NCI-H1048 (cell line): ENCODE data around the gene PAQR7.

Experiments used
- DNase-seq: peaks from one replicate; lab custom pipeline; 2025; lab: John Stamatoyannopoulos, UW

The PAQR7 gene, protein sequence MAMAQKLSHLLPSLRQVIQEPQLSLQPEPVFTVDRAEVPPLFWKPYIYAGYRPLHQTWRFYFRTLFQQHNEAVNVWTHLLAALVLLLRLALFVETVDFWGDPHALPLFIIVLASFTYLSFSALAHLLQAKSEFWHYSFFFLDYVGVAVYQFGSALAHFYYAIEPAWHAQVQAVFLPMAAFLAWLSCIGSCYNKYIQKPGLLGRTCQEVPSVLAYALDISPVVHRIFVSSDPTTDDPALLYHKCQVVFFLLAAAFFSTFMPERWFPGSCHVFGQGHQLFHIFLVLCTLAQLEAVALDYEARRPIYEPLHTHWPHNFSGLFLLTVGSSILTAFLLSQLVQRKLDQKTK

DNA sequence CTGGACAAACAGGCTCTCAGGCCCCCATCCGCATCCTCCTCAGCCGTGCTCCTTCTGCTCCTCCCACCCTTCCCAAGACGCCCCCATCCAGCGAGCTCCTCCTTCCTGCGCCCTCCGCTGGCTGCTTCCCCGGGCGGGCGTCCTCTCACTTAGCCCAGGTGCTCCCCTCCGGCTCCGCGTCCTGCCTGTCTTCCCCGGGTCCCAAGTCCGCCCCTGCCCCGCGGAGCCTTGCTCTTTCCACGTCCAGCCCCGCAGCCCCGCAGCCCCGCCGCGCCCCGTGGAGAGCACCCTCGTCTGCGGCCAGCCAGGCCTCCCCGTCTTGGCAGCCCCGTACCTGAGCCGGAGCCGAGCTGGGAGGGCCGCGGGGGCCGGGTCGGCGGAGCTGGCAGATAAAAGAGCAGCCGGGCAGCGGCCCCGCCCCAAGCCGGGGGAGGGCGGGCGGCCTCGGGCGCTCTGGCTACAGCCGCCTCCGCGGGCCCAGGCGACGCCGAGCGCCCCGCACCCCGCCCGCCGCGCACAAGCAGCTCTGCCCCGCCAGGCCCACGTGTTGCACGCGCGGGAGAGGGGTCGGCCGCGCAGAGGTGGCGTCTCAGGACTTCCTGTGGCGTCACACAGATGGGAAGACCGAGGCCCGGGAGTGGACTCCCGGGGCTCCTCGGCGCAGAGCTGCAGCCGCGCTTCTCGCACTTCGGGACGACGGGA, at the start of gene PAQR7:
TSS of gene PAQR7 (minus strand) at position 555 of the 702 bp plus-strand sequence. CDS start 11,869 bp downstream, outside the sequence.
- peak; percentile 21 for DNase-seq

DNA sequence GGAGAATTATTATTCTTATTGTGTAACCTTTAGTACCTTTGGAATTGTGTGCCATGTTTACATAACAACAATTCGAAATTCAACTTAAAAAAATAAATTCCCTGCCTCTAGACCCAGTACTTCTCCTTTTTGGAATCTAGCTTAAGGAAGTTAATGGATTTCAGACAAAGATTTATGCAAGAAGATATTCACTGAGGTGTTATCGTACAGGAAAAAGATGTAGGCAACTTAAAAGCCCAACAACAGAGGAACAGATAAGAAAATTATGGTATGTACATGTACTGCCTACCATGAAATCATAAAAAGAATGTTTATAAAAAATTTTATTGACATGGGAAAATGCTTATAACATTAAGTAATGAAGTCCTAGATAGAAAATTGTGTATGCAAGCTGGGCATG, 48.9 kb upstream of the PAQR7 start:
- no peak for DNase-seq

DNA sequence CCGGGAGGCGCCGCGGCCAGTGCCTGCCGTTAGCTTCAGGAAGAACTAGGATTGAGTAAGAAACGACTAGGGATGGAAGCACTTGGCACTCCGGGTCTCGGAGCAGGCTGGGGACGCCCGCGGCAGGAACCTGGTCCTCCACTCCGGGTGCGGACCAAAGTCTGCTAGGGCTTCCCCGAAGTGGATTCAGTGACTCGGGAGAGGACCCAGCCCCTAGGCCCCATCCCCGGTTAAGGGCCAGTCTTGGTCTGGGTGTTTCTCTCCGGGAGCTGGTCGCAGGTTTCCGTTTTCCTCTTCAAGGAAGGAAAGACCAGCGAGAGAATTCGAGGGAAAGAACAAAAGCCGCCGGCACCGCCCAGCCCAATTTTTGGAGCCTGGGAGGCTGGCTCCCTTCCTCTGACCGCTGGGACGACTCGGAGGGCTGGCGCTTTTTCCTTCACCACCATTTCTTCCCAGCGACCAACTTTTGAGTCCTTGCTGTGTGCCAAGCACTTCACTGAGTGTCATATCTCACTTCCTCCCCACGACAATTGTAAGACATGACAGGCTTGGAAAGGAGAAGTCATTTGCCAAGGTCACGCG, 47.6 kb upstream of the PAQR7 start:
- DNase-seq = no peak

DNA sequence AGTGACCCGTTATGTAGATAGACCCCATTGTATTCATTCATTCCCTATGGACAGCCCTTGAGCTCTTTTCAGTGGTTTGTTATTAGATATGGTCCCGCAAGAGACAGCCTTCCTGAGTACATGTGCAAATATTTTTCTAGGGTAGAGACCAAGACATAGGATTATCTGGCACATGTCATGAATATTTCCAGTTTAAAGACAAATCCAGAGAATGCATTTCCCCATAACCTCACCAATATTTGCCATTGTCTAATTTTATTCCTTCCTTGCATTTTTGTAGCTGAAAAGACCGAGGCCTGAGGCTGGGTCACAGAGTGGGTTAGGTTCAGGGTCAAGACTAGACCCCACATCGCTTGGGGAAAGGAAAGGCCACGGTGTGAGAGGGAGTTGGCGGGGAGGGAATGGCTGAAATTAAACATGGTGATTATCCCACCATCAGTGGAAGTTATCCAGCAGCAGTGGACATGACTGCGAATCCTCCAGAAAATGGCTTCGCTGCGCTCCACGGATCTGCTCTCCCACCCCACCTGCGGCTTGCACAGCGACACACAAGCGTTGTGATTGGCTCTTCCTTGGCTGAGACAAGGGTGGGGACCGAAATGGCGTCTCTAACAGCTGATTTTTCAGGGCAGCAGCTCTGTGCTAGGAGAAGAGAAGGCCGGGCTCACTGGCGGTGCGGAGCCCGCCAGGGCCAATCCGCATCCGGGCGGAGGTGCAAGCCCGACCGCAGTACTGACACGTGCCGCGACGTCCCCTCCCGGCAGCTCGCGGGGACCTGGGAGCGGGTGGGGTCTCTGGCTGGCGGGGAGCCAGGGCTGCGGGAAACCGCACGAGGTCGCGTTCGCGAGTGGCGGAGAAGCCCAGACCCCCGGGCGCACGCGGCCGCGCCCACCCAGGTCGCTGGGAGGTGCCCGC, 46.8 kb upstream of the PAQR7 start:
- DNase-seq = no peak

DNA sequence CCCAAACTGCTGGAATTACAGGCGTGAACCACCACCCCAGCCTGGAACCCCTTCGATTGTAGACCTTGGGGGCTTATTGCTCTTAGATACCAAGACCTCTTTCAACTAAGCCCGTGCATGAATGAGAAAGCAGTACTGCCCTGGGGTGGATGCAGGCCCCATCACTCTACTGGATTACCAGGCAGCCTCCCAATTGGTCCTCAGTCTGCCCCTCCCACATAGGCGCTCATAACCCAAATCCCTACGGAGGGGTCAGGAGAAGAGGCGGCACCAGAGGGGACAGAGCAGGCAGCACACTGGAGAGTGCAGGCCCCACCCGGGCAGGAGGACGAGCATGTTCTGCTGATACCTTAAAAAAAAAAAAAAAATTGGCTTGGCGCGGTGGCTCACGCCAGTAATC, 43.1 kb upstream of the PAQR7 start:
- DNase-seq = no peak

DNA sequence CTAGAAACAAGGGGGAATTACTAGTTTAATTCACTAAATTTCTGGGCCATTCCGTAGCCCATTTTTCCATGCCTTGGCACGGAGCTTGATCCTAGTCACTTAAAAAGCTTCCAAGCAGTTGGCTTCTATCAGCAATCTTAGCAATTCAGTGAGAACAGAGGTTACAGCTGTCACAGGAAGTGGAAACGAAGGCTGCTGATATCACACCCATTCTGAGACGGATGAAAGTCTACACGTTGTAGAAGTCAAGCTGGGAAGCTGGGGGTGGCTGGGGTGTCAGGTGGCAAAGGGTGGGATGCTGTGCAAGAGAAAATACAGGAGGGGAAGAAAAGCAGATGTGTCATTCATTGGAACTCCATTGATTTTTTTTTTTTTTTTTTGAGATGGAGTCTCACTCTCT, 42.5 kb upstream of the PAQR7 start:
- no peak for DNase-seq

DNA sequence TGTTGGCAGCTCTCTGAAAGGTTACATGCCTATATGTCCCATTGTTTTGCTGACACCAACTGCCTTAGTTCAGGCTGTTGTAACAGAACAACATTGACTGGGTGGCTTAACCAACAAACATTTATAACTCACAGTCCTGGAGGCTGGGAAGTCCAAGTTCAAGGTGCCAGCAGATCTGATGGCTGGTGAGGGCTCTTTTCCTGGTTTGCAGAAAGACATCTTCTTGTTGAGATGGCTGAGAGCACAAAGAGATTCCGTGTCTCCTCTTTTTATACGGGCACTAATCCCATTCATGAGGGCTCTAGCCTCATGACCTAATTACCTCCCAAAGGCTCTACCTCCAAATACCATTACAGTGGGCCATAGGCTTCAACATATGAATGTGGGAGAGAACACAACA, 41.0 kb upstream of the PAQR7 start:
- DNase-seq = no peak

DNA sequence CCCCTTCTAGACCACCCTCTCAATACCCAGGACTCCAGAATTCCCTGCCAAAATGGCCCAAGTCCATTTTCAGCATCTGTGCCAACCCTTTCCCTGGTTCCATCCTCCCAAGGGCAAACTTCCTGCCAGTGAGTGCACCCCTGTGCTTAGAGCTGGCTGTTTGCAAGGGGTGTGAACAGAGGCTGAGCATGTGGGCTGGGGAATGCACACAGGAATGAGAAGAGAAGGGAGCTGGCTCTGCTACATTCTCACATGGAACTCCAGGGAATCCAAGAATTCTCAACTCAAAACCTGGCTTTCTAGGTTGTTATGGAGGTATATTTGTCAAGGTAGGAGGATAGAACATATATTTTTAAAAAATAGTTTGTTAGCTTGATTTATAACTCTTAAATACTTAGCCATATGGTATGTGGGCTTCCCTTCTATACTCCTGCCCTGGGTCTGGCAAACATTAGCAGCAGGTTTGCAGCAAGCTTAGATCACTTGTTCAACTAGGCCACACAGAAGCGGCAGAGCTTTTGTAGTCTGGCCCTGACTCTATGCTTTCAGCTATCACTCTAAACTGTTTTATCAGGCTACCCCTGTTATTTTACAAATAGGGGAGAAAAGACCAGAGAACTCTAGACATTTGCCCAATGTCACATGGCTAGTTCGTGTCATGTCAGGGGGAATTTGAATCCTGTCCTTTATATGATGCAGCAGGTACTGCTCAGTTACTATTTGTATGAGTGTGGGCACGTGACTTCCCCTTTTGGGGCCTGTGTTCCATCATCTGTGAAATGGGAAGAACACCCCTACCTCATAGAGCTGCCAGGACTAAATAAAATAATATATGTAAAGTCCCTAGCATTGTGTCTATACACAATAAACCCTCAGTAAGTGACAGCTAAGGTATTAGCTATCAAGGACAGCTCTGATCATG, 38.8 kb upstream of the PAQR7 start:
- DNase-seq = no peak

DNA sequence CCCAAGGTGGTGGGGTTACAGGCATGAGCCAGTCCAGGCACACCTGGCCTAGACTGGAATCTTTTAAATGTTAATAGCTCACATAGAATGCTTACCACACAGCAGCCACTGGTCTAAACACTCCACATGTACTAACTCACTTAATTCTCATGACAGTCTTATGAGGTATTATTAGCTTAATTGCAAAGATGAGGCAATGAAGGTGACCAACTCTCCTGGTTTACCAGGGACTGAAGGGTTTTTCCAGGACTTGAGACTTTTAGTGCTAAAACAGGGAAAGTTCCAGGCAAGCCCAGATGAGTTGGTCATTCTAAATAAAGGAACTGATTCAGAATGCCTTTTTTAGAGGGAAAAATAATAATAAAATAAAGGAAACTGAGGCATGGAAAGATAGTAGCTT, 37.7 kb upstream of the PAQR7 start:
- no peak for DNase-seq

DNA sequence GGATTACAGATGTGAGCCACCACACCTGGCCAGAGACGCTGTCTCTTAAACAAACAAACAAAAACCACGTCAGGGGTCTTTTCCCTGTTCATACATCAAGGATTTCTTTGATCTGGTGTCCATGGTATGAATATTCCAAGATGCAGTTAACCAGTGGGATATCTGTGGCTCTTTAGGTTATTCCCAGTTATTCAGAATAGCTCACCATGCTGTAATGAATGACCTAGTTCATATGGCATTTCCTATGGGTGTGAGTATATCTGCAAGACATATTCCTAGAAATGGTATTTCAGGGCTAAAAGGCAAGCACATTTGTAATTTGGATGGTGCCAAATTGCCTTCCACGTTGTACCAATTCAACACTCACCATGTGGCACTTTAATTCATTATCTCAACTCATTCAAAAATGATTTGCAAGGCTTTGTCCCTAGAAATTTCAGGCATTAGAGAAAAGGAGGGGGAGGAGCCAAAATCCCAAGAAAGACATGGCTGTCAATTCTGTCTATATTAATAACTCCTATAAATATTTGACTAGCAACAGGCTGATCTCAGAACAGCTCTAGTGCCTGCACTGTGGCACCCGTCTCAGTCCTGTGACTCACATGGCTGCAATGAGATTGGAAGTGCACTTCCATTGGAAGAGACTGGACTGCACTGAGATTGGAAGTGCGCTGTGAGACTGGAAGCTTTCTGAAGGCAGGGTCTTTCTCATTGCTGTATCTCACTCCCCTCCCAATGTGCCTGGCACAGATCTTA, 36.7 kb upstream of the PAQR7 start:
- no peak for DNase-seq

DNA sequence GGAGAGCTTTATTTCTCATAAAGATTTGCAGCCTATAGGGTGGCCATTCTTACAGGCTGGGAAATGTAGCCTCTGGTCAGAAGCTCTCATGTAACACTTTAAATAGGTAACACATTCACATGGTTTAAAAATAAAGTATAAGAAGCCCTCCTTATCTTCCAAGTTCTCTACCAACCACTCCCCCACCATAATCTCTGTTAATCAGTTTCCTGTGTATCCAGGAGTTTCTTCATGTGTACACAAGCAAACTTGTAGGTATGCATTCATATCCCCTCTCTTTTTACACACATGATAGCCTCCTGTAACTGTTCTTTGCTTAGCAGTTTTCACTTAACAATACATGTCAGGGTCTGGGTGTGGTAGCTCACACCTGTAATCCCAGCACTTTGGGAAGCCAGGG, 35.7 kb upstream of the PAQR7 start:
- no peak for DNase-seq

DNA sequence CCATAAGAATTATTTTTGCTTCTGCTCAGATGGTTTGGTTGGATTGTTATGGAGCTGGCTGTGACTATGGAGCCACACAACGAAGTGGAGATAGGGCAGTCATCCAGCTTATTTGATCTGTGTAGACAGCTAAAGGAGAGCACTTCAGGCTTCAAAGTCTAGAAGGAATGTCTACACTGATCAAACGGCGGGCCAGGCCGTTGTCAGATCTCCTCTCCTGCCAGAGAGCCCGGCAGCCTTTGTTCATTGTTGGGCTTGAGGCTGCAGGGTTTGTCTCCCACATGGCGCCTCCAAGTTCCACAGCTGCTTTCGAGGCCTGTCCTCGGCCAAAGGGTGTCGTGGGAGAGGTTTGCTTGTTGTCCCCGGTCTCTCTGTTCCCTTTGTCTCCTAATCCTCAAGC, 33.5 kb upstream of the PAQR7 start:
- no peak for DNase-seq

DNA sequence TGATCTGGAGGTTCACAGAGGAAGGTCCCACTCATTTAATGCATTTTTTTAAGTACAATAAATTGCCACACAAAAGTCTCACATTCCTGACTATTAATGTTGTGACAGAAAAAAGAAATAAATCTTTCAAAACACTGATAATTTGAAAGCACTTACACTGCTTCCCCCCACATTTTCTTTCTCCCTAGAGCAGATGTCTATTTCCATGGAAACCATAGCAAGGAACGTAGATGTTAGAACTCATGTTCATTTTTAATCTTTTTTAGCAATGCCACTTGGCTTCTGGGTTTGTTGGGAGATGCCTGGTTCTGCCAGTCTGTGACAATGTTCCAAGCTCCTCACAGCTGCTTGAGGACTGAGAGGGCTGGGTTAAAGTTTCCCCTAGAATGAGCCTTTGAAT, 32.7 kb upstream of the PAQR7 start:
- DNase-seq = no peak

DNA sequence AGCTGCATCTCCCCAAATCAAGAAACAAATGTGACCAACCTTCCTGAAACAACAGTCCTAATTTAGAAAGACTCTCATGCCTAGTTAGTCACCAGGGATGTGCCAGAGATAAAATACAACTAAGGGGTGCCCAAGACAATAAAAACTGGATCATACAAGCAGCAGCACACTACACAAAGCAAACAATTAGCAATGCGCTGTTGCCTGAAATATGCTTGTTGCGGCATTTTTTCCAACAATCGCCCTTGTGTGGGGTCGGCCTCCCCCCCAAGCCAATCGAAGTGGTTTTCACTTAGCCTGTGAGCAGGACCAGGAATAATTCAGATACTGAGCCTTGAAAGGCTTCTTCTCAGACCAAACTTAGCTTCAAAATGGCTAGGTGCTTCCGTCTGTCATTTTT, 32.1 kb upstream of the PAQR7 start:
- no peak for DNase-seq

DNA sequence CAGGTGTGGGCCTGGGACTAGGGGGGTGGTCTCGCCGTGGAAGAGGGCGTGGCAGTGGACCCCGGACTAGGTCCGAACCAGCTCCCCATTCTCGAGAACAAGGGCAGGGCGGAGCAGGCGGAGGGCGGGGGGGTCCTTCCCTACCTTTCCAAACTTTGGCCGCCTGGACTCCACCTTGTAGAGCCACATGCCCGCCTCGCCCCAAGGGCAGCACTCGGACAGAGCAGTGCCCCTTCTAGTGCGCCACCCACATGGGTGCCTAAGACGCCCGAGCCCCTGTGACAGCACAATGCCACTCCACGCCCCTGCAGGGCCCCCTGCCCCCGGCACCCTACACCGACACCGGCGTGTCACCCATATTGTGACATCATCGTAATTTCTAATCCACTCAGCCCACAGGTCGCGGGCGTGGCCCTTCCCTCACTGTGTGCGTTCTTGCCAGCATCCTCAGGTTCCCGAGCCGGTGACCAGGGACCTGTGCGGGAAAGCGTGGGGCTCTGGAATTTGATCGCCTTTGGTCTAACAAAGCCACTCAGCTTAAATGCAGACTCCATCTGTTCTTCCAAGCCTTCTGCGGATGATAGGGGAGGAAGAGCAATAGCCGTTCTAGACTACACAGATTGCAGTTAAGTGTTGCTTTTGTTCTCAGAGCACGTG, 31.3 kb upstream of the PAQR7 start:
- no peak for DNase-seq

DNA sequence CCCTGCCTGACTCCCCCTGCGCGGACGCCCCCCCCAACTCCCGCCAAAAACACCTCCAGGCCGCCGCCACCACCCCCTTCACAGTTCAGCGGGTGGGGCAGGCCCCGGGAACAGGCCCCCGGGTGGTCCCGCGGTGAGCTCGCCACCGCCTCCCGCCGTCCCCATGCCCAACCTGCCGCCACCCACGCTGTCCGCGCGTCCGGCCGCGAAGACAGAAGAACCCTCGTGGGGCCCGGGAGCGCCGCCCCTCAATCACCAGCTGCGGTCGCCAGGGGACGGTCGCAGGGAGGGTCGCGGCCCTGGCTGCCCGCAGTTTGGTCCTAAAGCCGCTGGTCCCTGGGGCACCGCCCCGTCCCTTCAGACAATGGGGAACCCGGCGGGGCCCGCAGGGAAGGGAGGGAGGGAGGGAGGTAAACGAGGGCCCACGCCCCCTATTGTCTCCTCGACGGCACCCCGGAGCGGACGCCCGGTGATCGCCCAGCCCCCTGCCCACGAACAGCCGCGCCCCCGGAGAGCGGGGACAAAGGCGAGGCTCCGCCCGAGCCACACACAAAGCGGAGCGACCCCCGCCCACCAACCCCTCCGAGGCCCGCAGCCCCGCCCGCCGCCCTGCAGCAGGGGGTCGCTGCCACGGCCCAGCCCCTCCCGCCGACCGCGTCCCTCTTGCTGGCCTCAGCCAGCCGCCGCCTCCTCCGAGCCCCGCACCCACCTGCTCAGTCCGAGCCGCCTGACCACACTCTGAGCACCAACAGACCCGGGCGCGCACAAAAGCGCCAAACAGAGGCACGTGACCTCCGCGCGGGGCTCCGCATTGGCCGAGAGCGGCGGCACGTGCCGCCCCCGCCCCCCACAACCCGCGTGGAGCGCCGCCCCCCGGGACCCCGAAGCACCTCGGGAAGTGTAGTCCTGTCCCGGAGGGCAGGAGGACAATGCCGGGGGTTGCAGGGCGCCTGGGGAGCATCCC, 30.5 kb upstream of the PAQR7 start, which contains the start of gene STMN1:
TSS of gene STMN1 (minus strand) at position 740 of the 964 bp plus-strand sequence. CDS start 1,743 bp downstream, outside the sequence.
- peak; percentile 89 for DNase-seq

DNA sequence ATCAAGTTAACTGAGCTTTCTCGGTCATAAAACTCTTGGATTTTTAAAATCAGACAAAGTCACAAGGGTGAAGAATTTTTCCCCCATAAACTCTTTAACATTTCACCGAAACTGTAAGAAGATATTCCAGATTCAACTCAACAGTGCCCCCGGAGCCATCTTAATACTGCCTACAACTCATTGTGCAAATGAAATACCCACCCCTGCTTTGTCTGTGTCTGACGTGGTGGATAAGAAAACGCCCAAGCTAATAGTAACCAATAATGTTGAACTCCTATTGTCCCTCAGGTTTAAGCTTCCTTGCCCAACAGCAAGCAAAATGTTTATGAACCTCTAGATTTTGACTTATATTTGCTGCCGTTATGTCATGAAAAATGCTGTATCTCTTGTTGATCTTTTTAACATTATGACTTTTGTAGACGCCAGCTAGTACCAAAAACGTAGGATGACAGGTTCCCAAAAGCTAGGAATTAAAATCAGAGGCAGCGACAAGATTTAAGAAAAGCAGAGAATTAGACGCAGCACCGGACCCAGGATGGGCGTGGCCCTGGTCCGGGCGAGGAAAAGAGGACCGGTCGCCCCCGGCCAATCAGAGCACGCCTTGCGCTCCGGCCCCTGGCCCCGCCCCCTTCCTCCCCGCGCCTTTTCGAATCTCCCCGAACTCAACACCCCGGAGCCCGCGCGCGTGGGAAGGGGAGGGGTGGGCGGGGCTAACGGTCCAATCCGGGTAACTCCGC, 29.6 kb upstream of the PAQR7 start:
- DNase-seq = peak; percentile 89

DNA sequence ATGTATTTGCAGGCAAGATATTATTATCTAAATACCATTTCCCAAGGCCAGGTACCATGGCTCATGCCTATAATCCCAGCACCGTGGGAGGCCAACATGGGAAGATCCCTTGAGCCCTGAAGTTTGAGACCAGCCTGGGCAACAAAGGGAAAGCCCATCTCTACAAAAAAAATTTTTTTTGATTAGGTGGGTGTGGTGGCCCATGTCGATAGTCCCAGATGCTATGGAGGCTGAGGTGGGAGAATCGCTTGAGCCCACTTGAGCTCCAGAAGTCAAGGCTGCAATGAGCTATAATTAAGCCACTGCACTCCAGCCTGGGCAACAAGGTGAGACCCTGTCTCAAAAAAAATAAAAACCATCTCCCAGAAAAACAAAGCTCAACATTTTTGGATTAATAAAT, 28.5 kb upstream of the PAQR7 start:
- DNase-seq = no peak
